Uterus (tissue), 4 donors: ENCODE measurements around the gene SEMA4C. TPM values are rescaled to one million over a fixed set of nuclear protein-coding genes. Genes with fewer than 3 reads are reported as not detected.

Source experiments
- DNase-seq, 2 donors: peaks; one replicate each; pipeline ENCODE4 v3.0.0-alpha.2; 2019 to 2020
- H3K27ac ChIP-seq, 2 donors: fragments of 200-600 bp; sonication (generic); 1 replicate in 1 of 2; 2 replicates in 1 of 2; pipeline ENCODE4 v1.5.1; 2016 to 2018
- H3K27me3 ChIP-seq, 2 donors: fragments of 200-600 bp; sonication (generic); one replicate each; pipeline ENCODE4 v1.5.1; 2018 to 2019; ENCODE audit warnings: control low read depth in 1 of 2
- H3K36me3 ChIP-seq, 2 donors: fragments of 200-600 bp; sonication (generic); one replicate each; pipeline ENCODE4 v1.5.1; 2019; ENCODE audit warnings: control low read depth in 1 of 2
- H3K4me1 ChIP-seq, 2 donors: fragments of 200-600 bp; sonication (generic); one replicate each; pipeline ENCODE4 v1.5.1; 2018 to 2019; ENCODE audit warnings: control low read depth in 1 of 2
- H3K4me3 ChIP-seq, 2 donors: fragments of 200-600 bp; sonication (generic); 1 replicate in 1 of 2; 2 replicates in 1 of 2; pipeline ENCODE4 v1.5.1; 2018 to 2019; ENCODE audit warnings: mild to moderate bottlenecking in 1 of 2
- H3K9me3 ChIP-seq, 2 donors: fragments of 200-600 bp; sonication (generic); one replicate each; pipeline ENCODE4 v1.5.1; 2019; ENCODE audit warnings: control low read depth in 1 of 2
- CTCF ChIP-seq, 4 experiments: fragments of 200-600 bp in 2 of 4; fragments of 450-650 bp in 2 of 4; sonication (generic) in 2 of 4; IDR thresholded peaks; one replicate each; pipeline ENCODE4 v1.5.1; 2016 to 2019; ENCODE audit warnings: antibody characterized with exemption in 4 of 4, mild to moderate bottlenecking in 2 of 4, moderate library complexity in 1 of 4
- POLR2A ChIP-seq, 2 donors: fragments of 450-650 bp; IDR thresholded peaks; one replicate each; pipeline ENCODE4 v1.6.1; 2016; ENCODE audit warnings: antibody characterized with exemption in 2 of 2, mild to moderate bottlenecking in 1 of 2, moderate library complexity in 1 of 2
- intact Hi-C: fragments of 100-400 bp; cut with DNase I; formaldehyde crosslinking; loops from one replicate; pipeline ENCODE4 v1.15.1; 2023; ENCODE audit warnings: low total_unique reads
- total RNA-seq, 4 donors: library from RNA; depleted of rRNA in 3 of 4; stranded (reverse); fragments of >200 nt in 3 of 4; gene quantifications; one replicate each; pipeline versions ENCODE4 v1.1.0 to v1.2.4, GENCODE V29; 2014 to 2023
- donor health status: DM: yes; HTN: yes; CAD: no.

SEMA4C gene
- total RNA-seq, 4 donors from 2014 or later: 31.8 to 117 (median 61.7) TPM

- H3K27ac ChIP-seq: peak overlapping the region; percentile 94 to 100
- H3K4me1 ChIP-seq: peaks cover 4 to 25% of the 10 kb centered on the region in 2 donors
- TF ChIP-seq POLR2A (IDR thresholded peaks at IDR 0.05): peak in 1 of 2 donors; percentile 18
- TF ChIP-seq CTCF (IDR thresholded peaks at IDR 0.05): no peak
- intact Hi-C loops: no loop called here
- no peaks in the 10 kb centered on the region for H3K9me3 ChIP-seq
- DNase-seq: peak; percentile 61 to 68
- H3K36me3 ChIP-seq: no peaks in the 10 kb centered on the region
- no peaks in the 10 kb centered on the region for H3K27me3 ChIP-seq
- peak overlapping the region; percentile 61 to 100 for H3K4me3 ChIP-seq
These were observed 861 bp upstream of the SEMA4C start for GRCh38 chr2:96870626-96871255.

- no peaks in the 10 kb centered on the region for H3K27me3 ChIP-seq
- peaks cover 4 to 25% of the 10 kb centered on the region in 2 donors for H3K4me1 ChIP-seq
- peak overlapping the region; percentile 94 to 100 for H3K27ac ChIP-seq
- no peaks in the 10 kb centered on the region for H3K9me3 ChIP-seq
- intact Hi-C loops: loop anchor here (10.0 kb wide), 1 partner anchor 105 kb away; the partner anchor contains the start of gene CNNM4
- peak; percentile 90 to 91 for DNase-seq
- no peaks in the 10 kb centered on the region for H3K36me3 ChIP-seq
- TF ChIP-seq POLR2A (IDR thresholded peaks at IDR 0.05): peak in 1 of 2 donors; percentile 3
- peak in 1 of 4 experiments; percentile 4 for TF ChIP-seq CTCF (IDR thresholded peaks at IDR 0.05)
- peak overlapping the region; percentile 61 to 100 for H3K4me3 ChIP-seq
These were observed 529 bp downstream of the SEMA4C start for GRCh38 chr2:96869281-96869821.

- peak overlapping the region; percentile 61 to 100 for H3K4me3 ChIP-seq
- intact Hi-C loops: loop anchor here (10.0 kb wide), 1 partner anchor 104 kb away; the partner anchor contains the start of gene CNNM4
- TF ChIP-seq POLR2A (IDR thresholded peaks at IDR 0.05) (peak; percentile 8 to 49), CTCF (IDR thresholded peaks at IDR 0.05) (peak; percentile 39 to 76 (median 56))
- H3K9me3 ChIP-seq: no peaks in the 10 kb centered on the region
- H3K36me3 ChIP-seq: no peaks in the 10 kb centered on the region
- H3K27ac ChIP-seq: peak overlapping the region; percentile 94 to 100
- peak; percentile 87 to 91 for DNase-seq
- H3K4me1 ChIP-seq: peaks cover 4 to 25% of the 10 kb centered on the region in 2 donors
- H3K27me3 ChIP-seq: no peaks in the 10 kb centered on the region
These were observed 1.2 kb downstream of the SEMA4C start for GRCh38 chr2:96868555-96869280.

- no peak for DNase-seq
- no peaks in the 10 kb centered on the region for H3K36me3 ChIP-seq
- TF ChIP-seq CTCF (IDR thresholded peaks at IDR 0.05) (no peak), POLR2A (IDR thresholded peaks at IDR 0.05) (no peak)
- H3K27ac ChIP-seq: peak overlapping the region; percentile 94 to 100
- no peaks in the 10 kb centered on the region for H3K9me3 ChIP-seq
- intact Hi-C loops: loop anchor here (10.0 kb wide), 1 partner anchor 103 kb away; the partner anchor contains the start of gene CNNM4
- H3K27me3 ChIP-seq: no peaks in the 10 kb centered on the region
- peak overlapping the region; percentile 61 to 100 for H3K4me3 ChIP-seq
- peaks cover 4 to 25% of the 10 kb centered on the region in 2 donors for H3K4me1 ChIP-seq
These were observed 1.9 kb downstream of the SEMA4C start for GRCh38 chr2:96867756-96868554.
